HG03457 (cell line): ENCODE measurements around the gene PACRGL.
A peak's percentile ranks its signal among the peaks of the same experiment; 100 is the strongest.

Experiments used
- ATAC-seq: cut with Tn5 transposase; IDR thresholded peaks from one replicate; pipeline ENCODE4 v1.9.1; 2021; ENCODE audit warnings: moderate number of reproducible peaks; ENCODE audit not compliant: unreplicated experiment

The PACRGL gene

GRCh38 chr4:20700007-20700761 lies at the start of gene PACRGL:
PACRGL (plus strand) TSS chr4:20700458; CDS start chr4:20704482, 4,024 bp downstream.
- peak; percentile 100 for ATAC-seq

DNA sequence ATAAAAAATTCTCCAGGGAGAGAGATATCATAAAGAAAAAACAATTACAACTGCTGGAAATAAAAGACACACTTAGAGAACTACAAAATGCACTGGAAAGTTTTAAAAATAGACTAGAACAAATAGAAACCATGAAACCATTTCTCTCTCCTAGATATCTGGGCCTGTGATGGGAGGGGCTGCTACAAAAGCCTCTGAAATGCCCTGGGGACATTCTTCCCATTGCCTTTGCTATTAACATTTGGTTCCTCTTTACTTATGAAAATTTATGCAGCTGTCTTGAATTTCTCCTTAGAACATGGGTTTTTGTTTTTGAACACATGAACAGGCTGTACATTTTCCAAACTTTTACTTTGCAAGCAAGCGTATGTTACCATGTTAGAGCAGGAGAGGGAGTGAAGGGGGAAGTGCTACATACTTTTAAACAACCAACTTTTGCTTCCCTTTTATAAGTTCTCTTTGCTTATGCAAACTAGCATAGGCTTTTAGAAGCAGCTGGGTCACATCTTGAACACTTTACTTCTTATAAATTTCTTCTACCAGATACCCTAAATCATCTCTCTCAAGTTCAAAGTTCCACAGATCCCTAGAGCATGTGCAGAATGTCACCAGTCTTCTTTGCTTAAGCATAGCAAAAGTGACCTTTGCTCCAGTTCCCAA lies 47.9 kb upstream of the PACRGL start:
- ATAC-seq, result no peak

GRCh38 chr4:20658456-20658855 lies 41.8 kb upstream of the PACRGL start:
- no peak for ATAC-seq

DNA sequence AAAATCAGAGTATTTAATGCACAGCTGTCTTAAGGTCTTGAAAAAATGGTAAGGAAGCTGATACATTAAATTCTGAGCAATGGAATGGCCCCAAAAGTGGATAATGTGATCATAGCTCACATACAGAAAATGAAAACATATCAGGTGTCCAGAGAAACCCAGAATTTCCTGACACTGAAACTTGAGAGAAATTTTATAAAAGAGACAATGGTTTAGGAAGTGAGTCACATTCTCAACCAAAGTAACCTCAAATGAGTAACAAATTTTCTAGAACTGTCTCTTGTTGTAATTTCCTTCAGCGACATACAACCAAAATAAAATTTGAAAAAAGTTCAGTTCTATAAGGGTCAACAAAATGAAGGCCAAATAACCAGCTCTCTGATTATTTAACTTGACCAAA lies 37.4 kb upstream of the PACRGL start:
- no peak for ATAC-seq

GRCh38 chr4:20666012-20666860 lies 34.0 kb upstream of the PACRGL start:
- ATAC-seq, result no peak

GRCh38 chr4:20672262-20672661 lies 28.0 kb upstream of the PACRGL start:
- ATAC-seq, result no peak

- no peak for ATAC-seq
These were observed 24.5 kb upstream of the PACRGL start for GRCh38 chr4:20675786-20676185.

DNA sequence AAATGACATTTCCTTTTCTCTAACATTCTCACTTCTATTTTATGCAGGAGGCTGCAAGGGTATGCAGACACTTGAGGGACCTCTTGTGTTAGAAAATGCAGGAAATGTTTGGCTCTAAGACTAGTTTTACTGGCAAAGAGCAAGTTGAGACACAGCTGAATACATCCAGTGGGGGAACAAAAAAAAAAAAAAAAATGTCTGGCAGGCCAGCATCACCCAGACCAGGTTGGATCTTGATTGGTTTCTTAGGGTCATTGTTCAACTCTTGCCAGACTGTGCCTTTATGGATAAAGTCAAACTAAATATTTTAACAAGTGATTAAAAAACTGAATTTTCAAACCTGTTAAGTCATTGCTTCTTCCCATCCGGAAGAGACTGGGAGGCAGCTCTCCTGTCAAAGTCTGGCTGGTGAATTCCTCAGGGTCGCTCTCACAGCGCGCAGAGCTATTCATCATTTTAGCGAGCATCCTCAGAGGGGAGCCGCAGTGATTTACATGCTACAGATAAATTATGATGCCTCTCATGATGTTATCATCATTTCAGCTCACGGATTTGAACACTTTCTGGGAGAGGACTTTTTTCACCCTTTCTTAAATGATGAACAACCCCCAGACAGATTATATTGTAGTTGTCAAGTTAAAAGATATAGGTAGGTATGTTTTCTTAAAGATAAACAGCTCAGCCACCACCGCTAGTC lies 23.6 kb upstream of the PACRGL start:
- no peak for ATAC-seq

DNA sequence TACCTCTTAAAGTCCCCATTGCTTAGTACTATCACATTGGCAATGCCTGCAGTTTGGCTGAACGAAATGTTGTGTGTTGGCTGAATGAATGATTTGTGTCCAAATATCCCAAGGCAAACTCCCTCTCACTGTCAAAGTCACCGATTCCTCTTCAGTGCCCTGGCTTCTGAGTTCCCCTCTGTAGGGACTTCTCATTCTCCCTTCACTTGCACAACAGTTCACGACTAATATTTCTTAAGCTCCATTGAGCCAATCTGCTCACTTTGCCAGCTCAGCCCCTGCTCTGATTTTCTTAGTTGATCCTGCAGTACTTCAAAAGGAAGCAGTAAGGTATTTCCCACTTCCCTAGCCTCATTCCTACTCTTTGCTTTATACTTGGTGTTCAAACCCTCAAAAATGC lies 21.9 kb upstream of the PACRGL start:
- no peak for ATAC-seq

DNA sequence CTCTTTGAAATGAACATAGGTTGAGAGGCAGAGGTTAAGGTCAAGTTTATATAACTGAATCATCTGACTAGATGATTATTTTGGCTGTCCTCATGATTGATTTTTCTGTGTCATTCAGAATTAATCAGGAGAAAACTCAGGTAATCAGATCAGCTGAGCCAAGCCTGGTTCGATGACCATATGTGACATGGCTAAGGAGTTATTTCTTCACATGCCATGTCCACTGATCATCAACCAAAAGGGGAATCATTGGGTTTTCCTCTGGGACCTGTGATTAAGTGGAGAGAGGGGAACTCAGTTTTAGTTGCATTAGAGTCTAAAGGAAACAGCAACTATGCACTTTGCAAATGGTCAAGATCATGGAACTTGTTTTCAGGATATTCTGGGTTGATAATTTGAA lies 20.3 kb upstream of the PACRGL start:
- ATAC-seq, result no peak

- ATAC-seq, result no peak
These were observed 19.5 kb upstream of the PACRGL start for GRCh38 chr4:20680736-20681135.

GRCh38 chr4:20681271-20681670 lies 19.0 kb upstream of the PACRGL start:
- ATAC-seq, result no peak

GRCh38 chr4:20682853-20683252 lies 17.4 kb upstream of the PACRGL start:
- ATAC-seq, result no peak

DNA sequence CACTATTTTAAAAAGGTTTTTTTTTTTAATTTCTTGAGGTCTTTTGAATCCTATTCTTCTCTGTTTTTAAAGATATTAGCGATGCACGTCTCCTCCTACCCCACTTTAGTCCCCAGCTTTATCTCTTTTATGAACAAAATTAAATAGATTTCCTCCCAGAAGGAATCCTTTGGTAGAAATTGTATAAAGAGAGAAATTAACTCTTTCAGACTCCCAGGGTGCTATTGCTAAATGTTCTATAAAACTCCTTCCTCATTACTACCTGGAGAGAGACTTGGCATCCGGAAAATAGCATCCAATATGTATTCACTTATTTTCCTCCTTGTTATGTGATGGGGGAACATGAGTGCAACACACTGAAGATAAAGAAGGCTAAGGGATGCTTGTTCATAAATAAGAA lies 16.5 kb upstream of the PACRGL start:
- ATAC-seq, result no peak

- ATAC-seq, result no peak
These were observed 15.2 kb upstream of the PACRGL start for GRCh38 chr4:20684852-20685763.

DNA sequence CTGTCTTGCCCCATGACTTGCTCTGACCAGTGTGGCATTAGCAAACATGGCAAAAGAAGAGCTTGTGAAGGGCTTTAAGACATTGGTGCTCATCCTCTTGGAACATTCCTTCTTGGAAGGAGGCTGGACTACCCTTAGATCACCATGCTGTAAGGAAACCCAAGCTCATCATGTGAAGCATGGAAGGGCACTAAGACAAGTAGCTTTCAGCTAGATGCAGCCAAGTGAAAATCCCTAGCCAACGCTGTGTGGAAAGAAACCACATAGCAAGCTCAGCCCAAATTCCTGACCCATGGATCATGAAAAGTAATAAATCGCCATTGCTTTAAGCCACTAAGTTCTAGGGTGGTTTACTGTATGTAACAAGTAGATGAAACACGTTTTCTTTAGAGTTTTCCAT lies 12.4 kb upstream of the PACRGL start:
- ATAC-seq, result no peak

GRCh38 chr4:20696815-20697214 lies 3.4 kb upstream of the PACRGL start:
- ATAC-seq, result no peak

DNA sequence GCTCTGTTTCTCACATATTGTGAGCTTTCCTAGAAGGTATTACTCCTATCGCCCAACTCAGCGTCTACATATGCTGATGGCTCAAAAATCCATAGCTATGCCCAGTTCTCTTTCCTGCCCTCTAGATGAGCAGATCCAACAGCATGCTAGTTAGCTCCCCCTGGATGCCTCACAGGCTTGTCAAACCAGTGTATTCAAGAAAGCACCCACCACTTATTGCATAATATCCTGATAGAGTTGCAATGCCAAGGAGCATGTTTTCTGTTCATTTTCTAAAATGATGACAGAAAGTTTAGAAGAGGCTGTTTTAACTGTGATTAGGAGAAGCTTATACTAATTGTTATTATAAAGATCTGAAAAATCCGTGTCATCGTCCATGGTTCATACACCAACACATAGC lies 1.9 kb upstream of the PACRGL start:
- no peak for ATAC-seq

DNA sequence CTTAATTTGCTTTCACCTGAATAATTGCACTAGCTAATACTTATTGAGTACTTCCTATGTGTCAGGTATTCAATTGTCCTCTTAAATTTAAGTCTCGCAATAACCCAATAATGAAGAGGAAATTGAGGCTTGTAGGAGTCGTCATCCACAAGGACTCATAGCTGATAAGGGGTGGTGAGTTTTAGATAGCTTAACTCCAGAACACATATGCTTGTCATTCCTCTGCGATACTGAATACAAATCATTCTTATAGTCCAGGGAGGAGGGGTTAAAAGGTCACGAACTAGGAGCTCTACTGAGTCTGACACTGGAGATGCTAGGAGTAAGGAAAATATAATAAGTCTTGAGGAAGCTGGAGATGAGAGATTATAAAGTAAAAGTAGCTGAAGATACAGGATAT lies 1.4 kb upstream of the PACRGL start:
- ATAC-seq, result no peak

DNA sequence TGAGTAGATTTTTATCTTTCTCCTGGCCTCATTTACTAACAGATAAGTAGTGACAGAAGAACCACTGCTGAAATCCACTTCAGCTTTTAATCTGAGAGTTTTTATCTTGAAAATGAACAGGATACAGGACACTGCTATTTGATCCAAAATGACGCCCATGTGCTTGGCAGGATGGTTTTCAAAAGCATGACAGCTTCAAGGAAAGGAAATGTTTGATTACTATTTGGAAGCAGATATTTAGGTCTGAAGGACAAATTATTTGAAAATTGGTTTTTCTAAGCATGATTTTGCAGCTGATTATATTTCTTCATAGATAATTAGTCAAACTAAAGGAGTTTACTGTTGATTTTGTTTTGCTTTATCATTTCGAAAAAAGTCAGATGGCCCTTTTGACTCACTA lies 11.1 kb downstream of the PACRGL start:
- no peak for ATAC-seq
